PC-9 (cell line): ENCODE results near the gene TSHZ3. TPM values are rescaled to one million over a fixed set of nuclear protein-coding genes. Genes with fewer than 3 reads are reported as not detected.

Experiments used
- BruUV-seq: library from RNA; stranded (reverse); fragments of 400-500 nt; replicated peaks from 2 replicates; lab custom pipeline; 2021; lab: Mats Ljungman, UMichigan
- CTCF ChIA-PET: fragments of 300-600 bp; sonication (Branson Sonifier 250); formaldehyde crosslinking; loops from one replicate; lab custom pipeline; 2022; ENCODE audit warnings: antibody characterized with exemption; lab: Charles Lee
- POLR2A ChIA-PET: fragments of 300-600 bp; sonication (Branson Sonifier 250); formaldehyde crosslinking; loops from one replicate; lab custom pipeline; 2022; ENCODE audit warnings: antibody characterized with exemption; ENCODE audit not compliant: unreplicated experiment; lab: Charles Lee
- DNase-seq, 2 experiments: peaks; one replicate each; pipeline versions ENCODE4 v3.0.0 to v3.0.0-alpha.2; 2015 to 2022; ENCODE audit warnings: mixed read lengths in 1 of 2
- H2AFZ ChIP-seq: fragments of 200-600 bp; sonication (generic); 2 replicates; pipeline ENCODE4 v1.8.1; 2017; ENCODE audit warnings: antibody characterized with exemption
- H3F3A ChIP-seq: fragments of 200-600 bp; sonication (generic); 2 replicates; pipeline ENCODE4 v1.8.1; 2017; ENCODE audit warnings: antibody characterized with exemption, mild to moderate bottlenecking, low read depth; ENCODE audit not compliant: insufficient read depth
- H3K27ac ChIP-seq: fragments of 200-600 bp; sonication (generic); 2 replicates; pipeline ENCODE4 v1.6.1; 2016; ENCODE audit warnings: mixed run types
- H3K27me3 ChIP-seq: fragments of 200-600 bp; sonication (generic); 2 replicates; pipeline ENCODE4 v1.6.1; 2016; ENCODE audit warnings: low read depth, mixed run types; ENCODE audit not compliant: insufficient read depth
- H3K36me3 ChIP-seq: fragments of 200-600 bp; sonication (generic); 2 replicates; pipeline ENCODE4 v1.6.1; 2016; ENCODE audit warnings: low read depth, mixed run types
- H3K4me1 ChIP-seq: fragments of 200-600 bp; sonication (generic); replicated peaks from 2 replicates; pipeline ENCODE4 v1.6.1; 2016; ENCODE audit warnings: mixed run types; ENCODE audit not compliant: insufficient read depth
- H3K4me2 ChIP-seq: fragments of 200-600 bp; sonication (generic); 2 replicates; pipeline ENCODE4 v1.6.1; 2017; ENCODE audit warnings: mixed run types
- H3K4me3 ChIP-seq: fragments of 200-600 bp; sonication (generic); 2 replicates; pipeline ENCODE4 v1.6.1; 2016; ENCODE audit warnings: mixed run types
- H3K79me2 ChIP-seq: fragments of 200-600 bp; sonication (generic); 2 replicates; pipeline ENCODE4 v1.6.1; 2017; ENCODE audit warnings: low read depth, mixed run types
- H3K9me2 ChIP-seq: fragments of 200-600 bp; sonication (generic); 2 replicates; pipeline ENCODE4 v1.8.1; 2017; ENCODE audit warnings: mild to moderate bottlenecking; ENCODE audit not compliant: insufficient read depth
- H3K9me3 ChIP-seq: fragments of 200-600 bp; sonication (generic); 2 replicates; pipeline ENCODE4 v1.8.1; 2016; ENCODE audit warnings: low read depth; ENCODE audit not compliant: insufficient read depth
- H4K20me1 ChIP-seq: fragments of 200-600 bp; sonication (generic); 2 replicates; pipeline ENCODE4 v1.8.1; 2017; ENCODE audit not compliant: insufficient read depth
- EZH2 ChIP-seq: fragments of 200-600 bp; sonication (generic); IDR thresholded peaks from 2 replicates; pipeline ENCODE4 v1.8.0; 2017; ENCODE audit warnings: antibody characterized with exemption, low read depth
- intact Hi-C: fragments of 100-400 bp; cut with micrococcal nuclease; formaldehyde crosslinking; loops from one replicate; pipeline ENCODE4 v1.10.0; 2022; ENCODE audit not compliant: unreplicated experiment
- total RNA-seq: library from RNA; stranded (reverse); gene quantifications from 2 replicates; pipeline ENCODE4 v1.2.3, GENCODE V29; 2021
- TF ChIP-seq, protein P1 (sequence below): fragments of 200-600 bp; sonication (generic); conservative IDR thresholded peaks from 2 replicates; pipeline ENCODE4 v1.6.1; 2017; ENCODE audit warnings: mixed run types, antibody characterized with exemption, mild to moderate bottlenecking, moderate library complexity

TSHZ3 gene
- total RNA-seq, 1 experiment from 2014 or later = not detected

- Histone ChIP-seq H3K4me1 (no peaks in the 10 kb centered on the region), H3K79me2 (no peaks in the 10 kb centered on the region), H3F3A (no peaks in the 10 kb centered on the region), H3K9me3 (no peaks in the 10 kb centered on the region), H3K27ac (no peak overlapping the region), H4K20me1 (peaks cover 7% of the 10 kb centered on the region; the same call in 1 of the 2 replicates), H3K4me2 (no peak overlapping the region), H3K4me3 (no peak overlapping the region), H3K36me3 (no peaks in the 10 kb centered on the region), H3K9me2 (no peaks in the 10 kb centered on the region), H3K27me3 (peaks cover 98% of the 10 kb centered on the region), H2AFZ (no peak overlapping the region)
- intact Hi-C loops = no loop called here
- no peak for TF ChIP-seq EZH2
- TF ChIP-seq, protein P1, sequence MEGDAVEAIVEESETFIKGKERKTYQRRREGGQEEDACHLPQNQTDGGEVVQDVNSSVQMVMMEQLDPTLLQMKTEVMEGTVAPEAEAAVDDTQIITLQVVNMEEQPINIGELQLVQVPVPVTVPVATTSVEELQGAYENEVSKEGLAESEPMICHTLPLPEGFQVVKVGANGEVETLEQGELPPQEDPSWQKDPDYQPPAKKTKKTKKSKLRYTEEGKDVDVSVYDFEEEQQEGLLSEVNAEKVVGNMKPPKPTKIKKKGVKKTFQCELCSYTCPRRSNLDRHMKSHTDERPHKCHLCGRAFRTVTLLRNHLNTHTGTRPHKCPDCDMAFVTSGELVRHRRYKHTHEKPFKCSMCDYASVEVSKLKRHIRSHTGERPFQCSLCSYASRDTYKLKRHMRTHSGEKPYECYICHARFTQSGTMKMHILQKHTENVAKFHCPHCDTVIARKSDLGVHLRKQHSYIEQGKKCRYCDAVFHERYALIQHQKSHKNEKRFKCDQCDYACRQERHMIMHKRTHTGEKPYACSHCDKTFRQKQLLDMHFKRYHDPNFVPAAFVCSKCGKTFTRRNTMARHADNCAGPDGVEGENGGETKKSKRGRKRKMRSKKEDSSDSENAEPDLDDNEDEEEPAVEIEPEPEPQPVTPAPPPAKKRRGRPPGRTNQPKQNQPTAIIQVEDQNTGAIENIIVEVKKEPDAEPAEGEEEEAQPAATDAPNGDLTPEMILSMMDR = no peak
- no TSS peak for BruUV-seq
- POLR2A ChIA-PET = no interaction called here
- DNase-seq = no peak
- CTCF ChIA-PET = no interaction called here
These were observed 30.3 kb downstream of the TSHZ3 start for GRCh38 chr19:31318790-31319425.

DNA sequence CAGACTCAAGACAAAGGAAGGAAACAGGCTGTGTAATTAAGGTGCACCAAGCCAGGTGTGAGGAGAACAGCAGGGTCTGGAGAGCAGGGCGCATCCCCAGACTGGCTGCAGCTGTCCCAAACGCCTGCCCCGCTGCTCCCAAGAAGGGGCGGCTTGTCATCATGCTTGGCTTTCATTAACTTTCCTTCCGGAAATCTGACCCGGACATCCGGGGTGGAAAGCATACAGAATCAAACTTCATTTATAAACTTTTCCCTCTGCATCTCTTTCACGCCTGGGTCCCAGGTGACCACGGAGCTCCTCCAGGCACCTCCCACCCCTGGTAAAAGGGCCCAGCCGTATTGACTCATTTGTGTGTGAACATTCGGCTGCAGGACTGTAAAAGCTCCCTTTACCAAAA is 31.7 kb downstream of the TSHZ3 start:
- Histone ChIP-seq H3F3A (no peaks in the 10 kb centered on the region), H3K27ac (no peak overlapping the region), H3K36me3 (no peaks in the 10 kb centered on the region), H3K79me2 (no peaks in the 10 kb centered on the region), H3K9me3 (no peaks in the 10 kb centered on the region), H3K9me2 (no peaks in the 10 kb centered on the region), H2AFZ (no peak overlapping the region), H4K20me1 (peaks cover 7% of the 10 kb centered on the region; the same call in 1 of the 2 replicates), H3K4me2 (no peak overlapping the region), H3K4me3 (no peak overlapping the region), H3K4me1 (no peaks in the 10 kb centered on the region), H3K27me3 (peaks cover 97% of the 10 kb centered on the region)
- TF ChIP-seq EZH2 = no peak
- TF ChIP-seq, protein P1 = no peak
- DNase-seq = no peak
- CTCF ChIA-PET = no interaction called here
- no TSS peak for BruUV-seq
- POLR2A ChIA-PET = no interaction called here
- intact Hi-C loops = no loop called here

GRCh38 chr19:31317093-31317492 is 32.1 kb downstream of the TSHZ3 start:
- no peaks in the 10 kb centered on the region for H3K9me2 ChIP-seq
- H3K79me2 ChIP-seq = no peaks in the 10 kb centered on the region
- no peak overlapping the region for H3K4me3 ChIP-seq
- no peaks in the 10 kb centered on the region for H3K9me3 ChIP-seq
- DNase-seq = no peak
- no peak overlapping the region for H3K27ac ChIP-seq
- H4K20me1 ChIP-seq = peaks cover 7% of the 10 kb centered on the region; the same call in 1 of the 2 replicates
- H3K36me3 ChIP-seq = no peaks in the 10 kb centered on the region
- H3K27me3 ChIP-seq = peaks cover 97% of the 10 kb centered on the region
- no TSS peak for BruUV-seq
- ChIA-PET CTCF (no interaction called here), POLR2A (no interaction called here)
- intact Hi-C loops = no loop called here
- no peak overlapping the region for H3K4me2 ChIP-seq
- no peak for TF ChIP-seq EZH2
- TF ChIP-seq, protein P1 = no peak
- no peaks in the 10 kb centered on the region for H3K4me1 ChIP-seq
- H2AFZ ChIP-seq = no peak overlapping the region
- H3F3A ChIP-seq = no peaks in the 10 kb centered on the region
